HG03442 (cell line): Measurements from ENCODE around the gene GTPBP8.

Experiments used
- ATAC-seq: cut with Tn5 transposase; IDR thresholded peaks from one replicate; pipeline ENCODE4 v1.9.1; 2021; ENCODE audit warnings: mild to moderate bottlenecking, moderate library complexity; ENCODE audit not compliant: unreplicated experiment

GTPBP8 gene

DNA sequence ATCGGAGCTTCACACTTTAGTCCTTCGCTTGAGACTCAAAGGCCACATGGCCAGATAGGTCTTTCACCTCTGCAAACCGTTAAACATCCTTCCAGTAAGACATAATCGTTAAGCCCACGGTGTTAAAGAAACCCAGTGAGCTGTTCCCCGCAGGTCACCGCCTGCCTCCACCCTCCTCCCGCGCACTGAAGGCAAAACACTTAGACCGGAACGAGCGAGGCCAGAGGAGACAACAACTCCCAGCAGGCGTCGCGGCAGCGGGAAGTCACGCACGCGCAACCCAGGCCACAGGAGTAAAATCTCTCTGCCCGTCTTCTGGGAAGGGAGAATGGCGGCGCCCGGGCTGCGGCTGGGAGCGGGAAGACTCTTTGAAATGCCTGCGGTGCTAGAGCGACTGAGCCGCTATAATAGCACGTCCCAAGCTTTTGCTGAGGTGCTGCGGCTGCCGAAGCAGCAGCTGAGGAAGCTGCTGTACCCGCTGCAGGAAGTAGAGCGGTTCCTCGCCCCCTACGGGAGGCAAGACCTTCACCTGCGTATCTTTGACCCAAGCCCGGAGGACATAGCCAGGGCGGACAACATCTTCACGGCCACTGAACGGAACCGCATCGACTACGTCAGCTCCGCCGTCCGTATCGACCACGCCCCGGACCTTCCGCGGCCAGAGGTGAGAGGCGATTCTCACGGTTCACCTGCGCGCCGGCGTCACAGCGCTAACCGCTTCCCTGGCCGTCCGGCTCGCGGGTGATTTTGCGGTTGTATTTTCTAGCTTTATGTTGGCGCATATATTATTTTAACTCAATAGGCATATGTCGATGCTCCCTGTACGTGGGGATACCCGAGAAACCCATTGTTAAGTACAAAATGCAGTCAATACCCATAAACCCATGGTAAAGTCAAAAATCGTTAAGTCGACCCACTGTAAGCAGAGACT lies at the start of gene GTPBP8:
GTPBP8 (plus strand) TSS at position 313 of the 931 bp plus-strand sequence; CDS start at position 329, 16 bp downstream.
- ATAC-seq = peak; percentile 90

DNA sequence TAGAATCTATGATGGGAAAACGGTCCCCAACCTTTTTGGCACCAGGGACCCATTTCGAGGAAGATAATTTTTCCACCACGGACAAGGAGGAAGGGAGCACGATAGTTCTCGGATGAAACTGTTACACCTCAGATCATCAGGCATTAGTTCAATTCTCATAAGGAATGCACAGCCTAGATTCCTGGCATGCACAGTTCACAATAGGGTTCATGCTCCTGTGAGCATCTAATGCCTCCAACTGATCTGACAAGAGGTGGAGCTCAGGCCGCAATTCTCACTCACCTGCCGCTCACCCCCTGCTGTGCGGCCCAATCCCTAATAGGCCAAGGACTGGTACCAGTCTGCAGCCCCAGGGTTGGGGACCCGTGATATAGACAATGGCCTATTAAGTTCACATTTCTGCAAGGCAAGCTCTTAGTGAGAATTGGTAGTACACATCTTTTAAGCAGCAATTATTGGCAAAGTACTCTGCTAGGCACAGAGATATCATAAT lies 42.4 kb upstream of the GTPBP8 start:
- ATAC-seq = no peak

GRCh38 chr3:112956351-112956750 lies 34.4 kb upstream of the GTPBP8 start:
- ATAC-seq = no peak

GRCh38 chr3:112958811-112959560 lies 31.8 kb upstream of the GTPBP8 start:
- peak; percentile 94 for ATAC-seq

DNA sequence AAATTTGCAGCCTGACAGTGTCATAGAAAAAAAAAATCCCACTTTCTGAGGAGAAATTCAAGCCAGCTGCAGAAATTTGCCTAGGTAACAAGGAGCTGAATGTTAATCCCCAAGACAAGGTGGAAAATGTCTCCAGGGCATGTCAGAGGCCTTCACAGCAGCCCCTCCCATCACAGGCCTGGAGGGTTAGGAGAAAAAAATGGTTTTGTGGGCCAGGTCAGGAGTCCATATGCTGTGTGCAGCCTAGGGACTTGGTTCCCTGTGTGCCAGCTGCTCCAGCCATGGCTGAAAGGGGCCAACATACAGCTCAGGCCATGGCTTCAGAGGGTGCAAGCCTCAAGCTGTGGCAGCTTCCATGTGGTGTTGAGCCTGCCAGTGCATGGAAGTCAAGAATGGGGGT lies 27.1 kb upstream of the GTPBP8 start:
- ATAC-seq = no peak

DNA sequence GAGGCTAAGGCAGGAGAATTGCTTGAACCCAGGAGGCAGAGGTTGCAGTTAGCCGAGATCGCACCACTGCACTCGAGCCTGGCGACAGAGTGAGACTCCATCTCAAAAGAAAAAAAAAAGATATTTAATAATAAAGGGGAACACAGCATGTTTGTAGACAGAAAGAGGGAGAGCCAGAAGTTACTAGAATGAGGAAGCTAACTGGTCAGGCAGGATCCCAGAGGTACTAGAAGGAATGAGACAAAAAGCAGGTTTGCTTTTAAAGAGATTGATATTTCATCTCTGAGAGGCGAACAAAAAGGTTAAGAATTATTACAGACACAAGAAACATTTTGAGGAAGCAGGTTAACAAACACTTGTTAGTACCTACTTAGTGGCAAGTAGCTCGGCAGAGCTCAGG lies 25.1 kb upstream of the GTPBP8 start:
- ATAC-seq = no peak

GRCh38 chr3:112966633-112967032 lies 24.2 kb upstream of the GTPBP8 start:
- ATAC-seq = no peak

DNA sequence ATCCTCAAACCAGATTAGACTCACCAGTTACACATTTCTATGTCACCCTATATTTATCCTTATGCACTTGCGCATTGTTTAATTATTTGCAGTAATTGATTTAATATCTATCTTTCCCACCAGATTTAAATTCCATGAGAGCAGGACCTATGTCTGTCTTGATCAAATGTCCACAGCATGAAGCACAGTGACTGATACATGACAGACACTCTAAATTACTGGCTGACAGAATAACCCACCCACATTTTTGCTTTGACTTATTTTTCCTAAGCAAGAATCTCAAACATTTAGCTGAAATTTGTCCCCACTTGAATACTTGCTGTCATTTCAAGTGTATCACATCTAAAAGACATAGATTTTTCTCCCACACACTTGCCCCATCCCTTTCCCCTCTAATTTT lies 23.4 kb upstream of the GTPBP8 start:
- ATAC-seq = no peak

GRCh38 chr3:112967828-112968227 lies 23.0 kb upstream of the GTPBP8 start:
- no peak for ATAC-seq

- ATAC-seq = no peak
Measured at GRCh38 chr3:112972158-112972557, 18.6 kb upstream of the GTPBP8 start.

DNA sequence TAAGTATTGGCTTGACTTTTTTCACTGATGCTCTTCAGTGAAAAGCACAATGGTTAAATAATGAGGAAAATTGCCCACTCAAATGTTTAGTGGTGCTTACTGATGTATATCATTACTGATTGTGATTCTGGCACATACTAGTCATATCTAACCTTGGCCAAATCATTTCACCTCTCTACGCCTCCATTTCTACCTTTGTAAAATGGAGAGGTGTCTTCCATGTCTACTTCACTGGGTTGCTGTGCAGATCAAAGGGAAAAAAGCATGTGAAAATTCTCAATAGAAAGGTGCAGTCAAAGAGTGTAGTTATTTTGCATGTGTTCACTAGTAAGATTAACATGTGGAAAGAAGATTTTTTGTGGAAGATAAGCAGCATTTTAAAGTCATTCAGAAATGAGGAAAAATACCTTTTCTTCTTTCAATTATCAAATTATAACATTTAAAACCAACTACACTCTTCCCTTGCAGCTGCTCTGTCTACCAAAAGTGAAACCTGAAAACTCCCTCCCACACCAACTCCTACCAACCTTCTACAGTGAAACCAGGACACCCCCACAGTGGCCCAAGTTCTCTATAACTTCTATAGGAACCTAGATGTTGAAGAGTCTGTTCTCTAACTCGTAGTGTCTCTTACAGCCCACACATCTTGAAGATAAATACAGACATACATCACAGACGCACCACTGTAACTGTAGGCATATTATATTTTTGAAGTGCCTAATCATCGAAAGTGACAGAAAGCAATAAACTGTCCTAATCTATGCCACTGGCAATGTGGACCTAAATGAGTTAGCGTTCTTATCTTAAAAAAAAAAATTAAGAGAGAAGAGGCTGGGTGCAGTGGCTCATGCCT lies 17.2 kb upstream of the GTPBP8 start:
- ATAC-seq = peak; percentile 82

- ATAC-seq = no peak
Measured at GRCh38 chr3:112974178-112974517, 16.6 kb upstream of the GTPBP8 start.

GRCh38 chr3:112974894-112975293 lies 15.9 kb upstream of the GTPBP8 start, which contains the start of gene CD200R1:
Gene CD200R1 (minus strand): TSS chr3:112975103. CDS start chr3:112974857, 246 bp downstream.
- ATAC-seq = no peak

GRCh38 chr3:112976001-112976400 lies 14.8 kb upstream of the GTPBP8 start:
- no peak for ATAC-seq

DNA sequence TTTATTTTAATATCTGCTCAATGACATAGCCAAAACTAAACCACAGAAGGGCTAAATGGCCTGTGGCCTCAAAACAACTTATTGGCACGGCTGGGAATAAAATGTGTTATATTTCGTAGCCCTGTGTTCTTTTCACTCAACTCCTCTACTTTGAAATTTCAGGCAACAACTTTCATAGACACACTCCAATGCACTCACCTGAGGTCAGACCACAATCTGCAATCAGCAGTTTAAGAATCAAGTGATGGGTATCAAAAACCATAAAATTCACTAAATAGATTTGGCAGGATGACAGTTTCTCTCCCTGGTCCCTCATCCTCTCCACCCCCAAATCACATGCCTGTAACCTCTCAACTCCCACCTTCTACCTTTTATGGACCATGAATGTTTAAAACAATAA lies 13.8 kb upstream of the GTPBP8 start:
- ATAC-seq = no peak

DNA sequence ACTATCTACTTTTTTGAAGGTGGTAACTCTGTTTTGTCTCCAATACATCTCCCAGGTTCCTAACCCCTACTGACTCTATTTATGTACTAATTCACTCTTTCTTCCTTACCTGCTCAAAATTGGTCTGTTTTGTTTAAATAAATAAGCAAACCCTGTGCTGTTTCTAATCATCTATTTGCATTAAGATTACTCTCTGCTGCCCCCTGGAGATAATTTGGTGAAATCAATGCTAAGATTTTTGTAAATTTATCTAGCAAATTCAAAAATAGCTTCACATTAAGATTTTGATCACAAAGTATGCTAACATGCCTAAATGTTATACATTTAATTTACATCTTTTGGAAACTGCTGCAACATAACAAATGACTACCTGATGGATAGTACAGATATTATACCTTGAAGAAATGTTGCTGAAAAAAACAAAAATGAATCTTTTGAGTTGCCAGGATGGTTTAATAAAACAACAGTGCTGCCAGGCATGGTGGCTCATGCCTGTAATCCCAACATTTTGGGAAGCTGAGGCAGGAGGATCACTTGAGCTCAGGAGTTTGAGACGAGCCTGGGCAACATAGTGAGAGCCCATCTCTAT lies 11.4 kb upstream of the GTPBP8 start:
- no peak for ATAC-seq

GRCh38 chr3:112980080-112980479 lies 10.7 kb upstream of the GTPBP8 start:
- no peak for ATAC-seq

GRCh38 chr3:112982710-112983109 lies 8.1 kb upstream of the GTPBP8 start:
- ATAC-seq = no peak

- ATAC-seq = no peak
Measured at GRCh38 chr3:112984485-112984884, 6.3 kb upstream of the GTPBP8 start.

DNA sequence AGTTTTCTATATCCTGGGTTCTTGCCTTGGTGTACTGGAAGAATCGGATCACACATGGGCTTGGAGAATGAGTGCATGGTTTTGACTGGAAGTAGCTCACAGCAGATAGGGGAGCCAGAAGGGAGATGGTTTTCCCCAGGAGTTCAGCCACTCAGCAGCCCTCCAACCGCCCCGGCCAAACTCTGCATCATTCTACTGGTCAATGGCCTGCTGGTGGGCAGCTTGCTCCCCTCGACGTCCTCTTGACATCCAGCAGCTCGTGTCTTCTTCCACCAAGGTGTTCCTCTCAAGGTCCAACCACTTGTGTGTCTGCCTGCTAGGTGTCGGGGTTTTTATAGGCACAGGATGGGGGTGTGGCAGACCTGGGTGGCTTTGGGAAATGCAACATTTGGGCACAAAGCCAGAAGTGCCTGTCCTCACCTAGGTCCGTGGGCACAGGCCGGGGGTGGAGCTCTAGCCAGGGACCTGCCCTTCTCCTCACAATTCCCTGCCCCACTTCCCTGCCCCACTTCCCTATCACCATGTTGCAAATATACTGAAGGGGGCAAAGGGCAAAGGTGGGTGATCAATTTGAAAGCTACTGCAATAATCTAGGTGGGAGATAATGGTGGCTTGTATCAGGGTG lies 3.0 kb upstream of the GTPBP8 start:
- ATAC-seq = no peak
